Body of pancreas (tissue), 4 donors: ENCODE results near the gene VAMP4.

Experiments
- CTCF ChIP-seq, 7 experiments: fragments of 450-650 bp in 4 of 7; fragments of 200-600 bp in 3 of 7; sonication (generic) in 3 of 7; IDR thresholded peaks; one replicate each; pipeline ENCODE4 v1.5.1; 2016 to 2019; ENCODE audit warnings: antibody characterized with exemption in 7 of 7
- POLR2A ChIP-seq, 3 donors: fragments of 450-650 bp; IDR thresholded peaks; one replicate each; pipeline ENCODE4 v1.6.1; 2016; ENCODE audit warnings: antibody characterized with exemption in 3 of 3, mild to moderate bottlenecking in 2 of 3

- TF ChIP-seq CTCF (IDR thresholded peaks at IDR 0.05) (no peak), POLR2A (IDR thresholded peaks at IDR 0.05) (no peak)
These were observed 14.1 kb downstream of the VAMP4 start for GRCh38 chr1:171727778-171728177.
